Cardiac ventricle fibroblast (primary cell): Measurements from ENCODE around the gene SERTAD2. TPM values are rescaled to one million over a fixed set of nuclear protein-coding genes. Genes with fewer than 3 reads are reported as not detected.

Experiments used
- total RNA-seq: library from RNA; depleted of rRNA; stranded (reverse); fragments of >200 nt; gene quantifications from 2 replicates; pipeline ENCODE4 v1.2.3, GENCODE V29; 2015

SERTAD2 gene
- 12.8 and 14.0 TPM in 2 replicates for total RNA-seq

GRCh38 chr2:64653109-64654062 is at the start of gene SERTAD2:
SERTAD2 (minus strand) TSS chr2:64653913; CDS start chr2:64636871, 17,042 bp downstream.

Other genes starting within 250 kb of the SERTAD2 start
- 5.7 and 7.6 TPM in 2 replicates for gene LGALSL, start 199.8 kb downstream of the SERTAD2 start, total RNA-seq
- gene AFTPH, start 129.6 kb downstream of the SERTAD2 start, total RNA-seq: 5.6 and 7.5 TPM in 2 replicates